SU-DHL-6 (cell line): ENCODE measurements around the gene PLEKHA8.

Experiments used
- H2AFZ ChIP-seq: fragments of 200-600 bp; sonication (generic); 2 replicates; pipeline ENCODE4 v1.6.1; 2014; ENCODE audit warnings: low read depth, mild to moderate bottlenecking, moderate library complexity, mixed read lengths, antibody characterized with exemption, low read length; ENCODE audit not compliant: severe bottlenecking
- H3F3A ChIP-seq: fragments of 200-600 bp; shearing (Covaris generic); 2 replicates; pipeline ENCODE4 v1.6.0; 2016; ENCODE audit warnings: antibody characterized with exemption, mild to moderate bottlenecking; ENCODE audit not compliant: insufficient read depth
- H3K27ac ChIP-seq: fragments of 200-600 bp; sonication (generic); 2 replicates; pipeline ENCODE4 v1.5.1; 2016; ENCODE audit warnings: low read depth, mild to moderate bottlenecking, low read length, moderate library complexity, mixed read lengths
- H3K27me3 ChIP-seq: fragments of 200-600 bp; sonication (generic), shearing (Covaris generic); 2 replicates; pipeline ENCODE4 v1.6.0; 2014; ENCODE audit warnings: mild to moderate bottlenecking, low read length
- H3K36me3 ChIP-seq: fragments of 200-600 bp; sonication (generic); 2 replicates; pipeline ENCODE4 v1.6.1; 2014; ENCODE audit warnings: mild to moderate bottlenecking, low read length, mixed read lengths
- H3K4me2 ChIP-seq: fragments of 300-600, 200-600 bp; shearing (Covaris generic), sonication (generic); 2 replicates; pipeline ENCODE4 v1.6.0; 2014; ENCODE audit warnings: low read length, low read depth, mild to moderate bottlenecking; ENCODE audit not compliant: poor library complexity, severe bottlenecking
- H3K4me3 ChIP-seq: fragments of 200-600 bp; sonication (generic); 2 replicates; pipeline ENCODE4 v1.5.1; 2014; ENCODE audit warnings: antibody characterized with exemption, low read length, mild to moderate bottlenecking, mixed read lengths; ENCODE audit not compliant: insufficient read depth, poor library complexity, severe bottlenecking
- H3K79me2 ChIP-seq: fragments of 200-600 bp; sonication (generic); 2 replicates; pipeline ENCODE4 v1.6.1; 2014; ENCODE audit warnings: mild to moderate bottlenecking, low read length, moderate library complexity; ENCODE audit not compliant: insufficient read depth
- H3K9ac ChIP-seq: fragments of 200-600 bp; sonication (generic); 2 replicates; pipeline ENCODE4 v1.7.0; 2014; ENCODE audit warnings: mild to moderate bottlenecking, low read length
- H3K9me2 ChIP-seq: fragments of 200-600 bp; sonication (generic); replicated peaks from 2 replicates; pipeline ENCODE4 v1.6.1; 2014; ENCODE audit warnings: low read length; ENCODE audit not compliant: insufficient read depth
- H3K9me3 ChIP-seq: fragments of 200-600 bp; sonication (generic); 2 replicates; pipeline ENCODE4 v1.6.1; 2014; ENCODE audit warnings: low read length, mixed read lengths; ENCODE audit not compliant: insufficient read depth
- H4K20me1 ChIP-seq: fragments of 200-600 bp; sonication (generic); 2 replicates; pipeline ENCODE4 v1.6.1; 2014; ENCODE audit warnings: low read depth, mild to moderate bottlenecking, antibody characterized with exemption, low read length, moderate library complexity, mixed read lengths
- EZH2phosphoT487 ChIP-seq: fragments of 200-600 bp; sonication (generic), shearing (Covaris generic); conservative IDR thresholded peaks from 2 replicates; pipeline ENCODE4 v1.6.1; 2018; ENCODE audit warnings: mild to moderate bottlenecking, antibody characterized with exemption, low read length, moderate library complexity, mixed read lengths
- TF ChIP-seq, protein P1 (sequence below): fragments of 200-600 bp; sonication (generic); IDR thresholded peaks from one replicate; pipeline ENCODE4 v1.5.1; 2017; ENCODE audit warnings: antibody characterized with exemption, mild to moderate bottlenecking, low read length, moderate library complexity; ENCODE audit not compliant: insufficient read depth, poor library complexity, severe bottlenecking

PLEKHA8 gene

DNA sequence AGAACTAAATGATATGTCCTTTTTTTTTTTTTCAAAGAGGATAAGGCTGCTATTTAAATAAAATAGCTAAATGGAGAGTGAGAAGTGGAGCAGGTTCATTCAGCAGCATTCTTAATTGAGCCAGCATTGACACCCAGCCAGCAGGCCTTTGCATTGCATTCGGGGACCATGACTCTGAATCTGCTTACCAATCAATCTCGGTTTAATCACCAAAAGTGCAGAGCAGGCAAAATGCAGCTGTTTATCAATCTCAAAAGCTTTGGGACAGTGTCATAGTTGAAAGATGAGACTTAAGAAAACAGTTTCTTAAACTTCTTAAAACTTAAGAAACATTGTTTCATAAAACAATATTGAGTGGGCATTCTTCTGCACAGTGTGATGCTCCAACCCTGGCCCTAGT, 51.7 kb downstream of the PLEKHA8 start:
- Histone ChIP-seq H3K27me3 (no peaks in the 10 kb centered on the region), H3K36me3 (no peaks in the 10 kb centered on the region), H3K9ac (no peak overlapping the region), H2AFZ (no peak overlapping the region), H4K20me1 (no peaks in the 10 kb centered on the region), H3K4me2 (no peak overlapping the region), H3K27ac (no peak overlapping the region), H3K4me3 (no peak overlapping the region), H3K9me3 (no peaks in the 10 kb centered on the region), H3K9me2 (no peaks in the 10 kb centered on the region), H3K79me2 (no peaks in the 10 kb centered on the region), H3F3A (no peaks in the 10 kb centered on the region)
- TF ChIP-seq EZH2phosphoT487: no peak
- TF ChIP-seq, protein P1, sequence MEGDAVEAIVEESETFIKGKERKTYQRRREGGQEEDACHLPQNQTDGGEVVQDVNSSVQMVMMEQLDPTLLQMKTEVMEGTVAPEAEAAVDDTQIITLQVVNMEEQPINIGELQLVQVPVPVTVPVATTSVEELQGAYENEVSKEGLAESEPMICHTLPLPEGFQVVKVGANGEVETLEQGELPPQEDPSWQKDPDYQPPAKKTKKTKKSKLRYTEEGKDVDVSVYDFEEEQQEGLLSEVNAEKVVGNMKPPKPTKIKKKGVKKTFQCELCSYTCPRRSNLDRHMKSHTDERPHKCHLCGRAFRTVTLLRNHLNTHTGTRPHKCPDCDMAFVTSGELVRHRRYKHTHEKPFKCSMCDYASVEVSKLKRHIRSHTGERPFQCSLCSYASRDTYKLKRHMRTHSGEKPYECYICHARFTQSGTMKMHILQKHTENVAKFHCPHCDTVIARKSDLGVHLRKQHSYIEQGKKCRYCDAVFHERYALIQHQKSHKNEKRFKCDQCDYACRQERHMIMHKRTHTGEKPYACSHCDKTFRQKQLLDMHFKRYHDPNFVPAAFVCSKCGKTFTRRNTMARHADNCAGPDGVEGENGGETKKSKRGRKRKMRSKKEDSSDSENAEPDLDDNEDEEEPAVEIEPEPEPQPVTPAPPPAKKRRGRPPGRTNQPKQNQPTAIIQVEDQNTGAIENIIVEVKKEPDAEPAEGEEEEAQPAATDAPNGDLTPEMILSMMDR: no peak

- Histone ChIP-seq H3K4me3 (no peak overlapping the region), H3K9me3 (no peaks in the 10 kb centered on the region)
- TF ChIP-seq, protein P1: no peak
- no peak for TF ChIP-seq EZH2phosphoT487
These were observed 52.6 kb downstream of the PLEKHA8 start for GRCh38 chr7:30080818-30081217.

DNA sequence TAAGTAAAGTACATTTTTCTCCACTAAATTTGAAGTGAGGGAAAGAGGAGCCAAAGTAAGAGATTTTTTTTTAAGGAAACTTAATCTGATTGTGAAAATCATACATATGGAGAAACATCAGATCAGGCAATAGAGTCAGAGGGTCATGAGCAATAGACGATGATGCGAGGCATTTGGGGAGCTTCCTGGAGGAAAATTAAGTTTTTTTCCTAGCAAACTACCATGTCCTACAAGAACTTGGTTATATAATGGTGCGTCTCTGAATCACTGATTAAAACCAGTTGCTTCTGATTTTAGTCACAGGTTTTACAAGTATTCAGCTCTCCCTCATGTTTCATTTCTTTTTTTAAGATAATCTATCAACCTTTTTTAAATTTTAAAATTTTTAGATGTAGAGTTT, 54.5 kb downstream of the PLEKHA8 start:
- Histone ChIP-seq H3K4me3 (no peak overlapping the region), H3K79me2 (no peaks in the 10 kb centered on the region), H3K9me3 (no peaks in the 10 kb centered on the region), H2AFZ (no peak overlapping the region), H3K4me2 (no peak overlapping the region), H3K36me3 (no peaks in the 10 kb centered on the region), H3F3A (no peaks in the 10 kb centered on the region), H3K27ac (no peak overlapping the region), H3K9me2 (no peaks in the 10 kb centered on the region), H4K20me1 (no peaks in the 10 kb centered on the region), H3K9ac (no peak overlapping the region), H3K27me3 (no peaks in the 10 kb centered on the region)
- TF ChIP-seq EZH2phosphoT487: no peak
- TF ChIP-seq, protein P1: no peak

More at GRCh38 chr7:30080818-30081217, 52.6 kb downstream of the PLEKHA8 start:
- no peak overlapping the region for H2AFZ ChIP-seq
- no peak overlapping the region for H3K4me2 ChIP-seq
- no peaks in the 10 kb centered on the region for H3K27me3 ChIP-seq
- no peak overlapping the region for H3K9ac ChIP-seq
- no peaks in the 10 kb centered on the region for H3F3A ChIP-seq
- no peaks in the 10 kb centered on the region for H4K20me1 ChIP-seq
- no peaks in the 10 kb centered on the region for H3K36me3 ChIP-seq
- no peak overlapping the region for H3K27ac ChIP-seq
- H3K79me2 ChIP-seq: no peaks in the 10 kb centered on the region
- no peaks in the 10 kb centered on the region for H3K9me2 ChIP-seq
